GM19438 (cell line): ENCODE results near the gene FLVCR1.
"Not testable (repeated sequence)": the region's sequence is repeated elsewhere in the genome, so short reads cannot be mapped to it uniquely, and the experiment has no call there.

Experiments
- ATAC-seq: cut with Tn5 transposase; IDR thresholded peaks from one replicate; pipeline ENCODE4 v1.9.1; 2021; ENCODE audit warnings: low read depth; ENCODE audit not compliant: unreplicated experiment

The FLVCR1 gene

GRCh38 chr1:212857992-212858460 is at the start of gene FLVCR1:
Gene FLVCR1, plus strand, starts transcription at chr1:212858275. Its CDS starts 178 bp downstream, at chr1:212858453.
- peak; percentile 95 for ATAC-seq

GRCh38 chr1:212814537-212815334 is 43.3 kb upstream of the FLVCR1 start:
- ATAC-seq: no peak

- no peak for ATAC-seq
Observed at GRCh38 chr1:212816567-212817278, 41.4 kb upstream of the FLVCR1 start.

- no peak for ATAC-seq
Observed at GRCh38 chr1:212819726-212820125, 38.3 kb upstream of the FLVCR1 start.

DNA sequence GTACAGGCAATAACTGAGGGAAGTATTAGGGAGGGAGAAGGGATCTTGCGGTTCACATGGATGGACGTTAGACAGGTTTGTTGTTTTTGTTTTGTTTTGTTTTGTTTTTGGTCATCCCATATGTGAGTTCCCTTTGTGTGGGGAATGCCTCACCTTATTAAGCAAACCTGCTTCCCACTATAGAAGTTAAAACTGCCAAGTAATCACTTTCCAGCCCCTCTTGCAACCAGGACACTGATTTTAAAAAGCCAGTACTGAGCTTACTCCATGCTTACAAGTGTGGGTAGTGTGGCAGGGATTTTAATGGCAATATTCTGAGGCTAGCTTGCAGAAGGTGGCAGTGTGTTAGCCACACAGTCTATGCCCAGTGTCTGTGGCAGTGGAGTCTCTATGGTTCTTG is 37.1 kb upstream of the FLVCR1 start:
- ATAC-seq: no peak

- ATAC-seq: no peak
Observed at GRCh38 chr1:212822956-212823355, 35.1 kb upstream of the FLVCR1 start.

GRCh38 chr1:212824201-212824600 is 33.9 kb upstream of the FLVCR1 start:
- ATAC-seq: no peak

DNA sequence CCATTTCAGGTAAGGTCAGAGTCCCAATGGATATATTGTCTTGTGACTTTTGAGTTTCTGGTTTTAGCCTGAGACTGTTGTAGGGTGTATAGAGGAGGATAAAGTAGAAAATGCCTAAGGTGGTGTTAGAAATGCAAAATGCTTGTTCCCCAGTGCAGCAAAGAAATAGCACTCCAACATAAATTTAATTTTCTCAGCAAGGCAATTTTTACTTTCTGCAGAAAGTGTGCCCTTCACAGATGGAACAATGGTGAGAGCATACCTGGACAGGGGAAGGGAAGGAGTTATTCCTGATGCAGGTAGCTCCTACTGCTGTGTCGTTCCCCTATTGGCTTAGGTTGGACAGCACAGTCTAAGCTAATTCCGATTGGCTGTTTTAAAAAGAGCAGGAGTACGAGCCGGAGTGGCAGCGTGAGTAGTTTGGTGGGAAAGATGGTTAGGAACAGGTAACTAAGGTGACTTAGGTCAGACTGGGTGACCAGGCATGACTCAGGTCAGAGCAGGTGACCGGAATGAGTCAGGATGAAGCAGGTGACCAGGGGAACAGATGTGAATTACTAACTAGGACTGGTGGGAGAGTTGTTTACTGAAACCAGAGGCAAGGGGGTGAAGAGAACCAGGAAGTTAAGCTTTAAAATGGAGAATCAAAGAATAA is 32.1 kb upstream of the FLVCR1 start:
- no peak for ATAC-seq

DNA sequence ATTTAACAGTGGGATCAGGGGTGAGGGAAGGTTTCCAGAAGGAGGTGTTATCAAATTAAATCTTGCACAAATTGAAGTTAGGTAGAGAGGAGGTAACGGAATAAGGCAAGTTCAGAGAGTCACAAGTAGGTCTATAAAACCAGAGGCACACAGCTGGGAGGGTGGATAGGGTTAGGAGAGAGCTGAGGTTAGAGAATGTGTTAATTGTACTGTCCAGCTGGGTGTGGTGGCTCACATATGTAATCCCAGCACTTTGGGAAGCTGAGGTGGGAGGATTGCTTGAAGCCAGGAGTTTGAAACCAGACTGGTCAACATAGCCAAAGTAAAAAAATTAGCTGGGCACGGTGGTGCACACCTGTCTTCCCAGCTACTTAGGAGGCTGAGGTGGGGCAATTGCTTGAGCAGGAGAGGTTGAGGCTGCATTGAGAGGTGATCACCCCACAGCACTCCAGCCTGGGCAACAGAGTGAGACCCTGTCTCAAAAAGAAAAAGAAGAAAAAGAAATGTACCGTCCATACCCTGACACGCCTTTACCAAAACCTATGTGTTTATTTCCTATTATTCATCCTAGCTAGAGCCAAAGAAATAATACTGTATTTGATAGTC is 30.8 kb upstream of the FLVCR1 start:
- ATAC-seq: no peak

DNA sequence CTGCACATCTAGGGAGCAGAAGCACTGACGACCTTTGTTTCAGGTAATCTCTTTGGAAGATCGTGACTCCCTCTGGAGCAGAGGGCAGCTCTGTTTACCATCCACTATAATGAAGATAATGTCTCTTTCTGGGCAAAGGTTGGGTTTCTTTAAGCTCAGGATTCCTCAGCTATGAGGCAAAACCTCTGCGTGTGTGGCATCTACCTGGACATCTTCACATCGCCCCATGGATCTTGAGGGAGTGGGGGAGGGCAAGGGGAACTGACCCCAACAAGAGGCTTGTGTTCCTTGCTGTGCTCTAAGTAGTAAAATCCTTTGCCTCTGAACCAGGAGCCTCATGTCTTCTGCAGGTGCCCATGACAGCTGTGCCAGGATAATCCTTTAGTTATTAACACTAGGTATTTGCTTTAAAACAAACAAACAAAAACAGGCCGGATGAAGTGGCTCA is 30.2 kb upstream of the FLVCR1 start:
- ATAC-seq: no peak

- ATAC-seq: no peak
Observed at GRCh38 chr1:212828395-212828794, 29.7 kb upstream of the FLVCR1 start.

GRCh38 chr1:212833211-212834207 is 24.6 kb upstream of the FLVCR1 start:
- peak; percentile 83 for ATAC-seq

DNA sequence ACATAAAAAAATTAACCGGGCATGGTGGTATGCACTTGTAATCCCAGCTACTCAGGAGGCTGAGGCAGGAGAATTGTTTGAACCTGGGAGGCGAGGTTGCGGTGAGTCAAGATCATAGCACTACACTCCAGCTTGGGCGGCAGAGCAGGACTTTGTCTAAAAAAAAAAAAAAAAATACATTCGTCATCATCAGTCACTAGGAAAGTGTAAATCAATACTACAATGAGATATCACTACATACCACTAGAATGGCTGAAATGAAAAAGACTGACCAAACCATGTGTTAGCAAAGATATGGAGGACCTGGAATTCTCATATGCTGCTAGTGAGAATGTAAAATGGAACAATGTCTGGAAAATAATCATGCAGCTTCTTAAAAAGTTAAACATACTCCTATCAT is 19.9 kb upstream of the FLVCR1 start:
- no peak for ATAC-seq

DNA sequence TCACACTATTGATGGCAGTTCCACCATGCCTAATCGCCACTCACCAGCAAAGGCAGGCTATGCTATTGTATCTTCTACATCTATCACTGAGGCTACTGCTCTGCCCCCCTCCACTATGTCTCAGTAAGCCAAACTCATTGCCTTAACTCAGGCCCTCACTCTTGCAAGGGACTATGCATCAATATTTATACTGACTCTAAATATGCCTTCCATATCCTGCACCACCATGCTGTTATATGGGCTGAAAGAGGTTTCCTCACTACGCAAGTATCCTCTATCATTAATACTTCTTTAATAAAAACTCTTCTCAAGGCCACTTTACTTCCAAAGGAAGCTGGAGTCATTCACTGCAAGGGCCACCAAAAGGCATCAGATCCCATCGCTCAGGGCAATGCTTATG is 13.6 kb upstream of the FLVCR1 start:
- ATAC-seq: not testable (repeated sequence)

GRCh38 chr1:212847549-212847948 is 10.5 kb upstream of the FLVCR1 start, which contains the start of gene SPATA45:
Gene SPATA45, minus strand, starts transcription at chr1:212847649. Its CDS starts 11,500 bp downstream, at chr1:212836149.
- ATAC-seq: no peak

DNA sequence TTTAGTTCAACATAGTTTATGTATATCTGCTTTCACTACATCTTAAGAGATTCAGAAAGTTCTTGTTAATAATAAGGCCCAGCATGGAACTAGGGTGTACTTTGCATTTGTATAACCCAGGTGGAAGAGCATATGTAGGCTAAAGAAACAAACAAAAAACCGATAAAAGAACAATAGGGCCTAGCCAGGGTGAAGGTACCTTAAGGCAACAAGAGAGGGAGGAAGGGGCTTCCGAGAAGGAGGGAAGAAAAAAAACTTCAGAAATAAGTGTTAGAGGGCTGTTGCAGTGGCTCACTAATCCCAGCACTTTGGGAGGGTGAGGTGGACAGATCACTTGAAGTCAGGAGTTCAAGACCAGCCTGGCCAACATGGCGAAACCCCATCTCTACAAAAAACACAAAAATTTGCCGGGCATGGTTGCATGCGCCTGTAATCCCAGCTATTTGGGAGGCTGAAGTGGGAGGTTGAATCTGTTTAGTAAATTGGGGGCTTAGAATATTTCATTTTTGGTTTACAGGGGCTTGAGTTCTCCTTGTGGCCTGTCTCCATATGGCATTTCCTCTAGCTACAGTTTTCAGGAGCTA is 5.9 kb upstream of the FLVCR1 start:
- no peak for ATAC-seq

DNA sequence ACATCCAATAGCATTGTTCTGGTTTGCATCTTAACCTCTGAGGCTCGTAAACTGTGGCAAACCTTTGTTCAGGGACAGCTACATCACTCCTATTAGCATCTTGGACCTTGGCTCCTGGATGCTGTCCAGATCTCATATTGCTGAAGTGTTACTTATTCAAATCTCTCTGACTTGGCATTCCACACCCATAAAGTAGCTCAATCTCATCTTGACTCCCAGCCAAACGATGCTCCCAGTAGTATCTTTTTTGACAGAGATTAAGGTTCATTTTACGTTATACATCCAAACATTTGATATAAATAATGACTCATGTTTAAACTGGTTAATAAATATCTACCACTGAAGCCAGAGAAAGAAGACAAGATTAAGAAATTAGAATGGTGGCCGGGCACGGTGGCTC is 4.4 kb upstream of the FLVCR1 start:
- ATAC-seq: no peak

- ATAC-seq: no peak
Observed at GRCh38 chr1:212856755-212857154, 1.3 kb upstream of the FLVCR1 start.
